ENCODE measurements around the gene TOMM40L.

DNA sequence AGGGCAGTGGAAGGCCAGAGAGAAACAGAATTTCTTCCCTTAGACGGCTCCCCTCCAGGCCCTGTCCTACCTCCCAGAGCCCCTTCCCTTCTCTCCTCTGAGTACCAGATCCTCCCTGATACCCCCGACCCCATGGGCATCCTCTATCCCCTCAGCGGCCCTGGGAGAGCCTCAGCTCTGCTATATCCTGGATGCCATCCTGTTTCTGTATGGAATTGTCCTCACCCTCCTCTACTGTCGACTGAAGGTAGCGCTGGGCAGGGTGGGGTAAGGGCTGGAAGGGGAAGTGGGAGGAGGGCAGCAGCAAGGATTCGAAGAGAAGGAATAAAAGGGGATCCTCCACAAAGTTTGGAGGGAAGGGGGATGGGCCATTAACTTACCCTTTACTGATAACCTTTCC is 8.0 kb upstream of the TOMM40L start:
- TF ChIP-seq POLR2AphosphoS5 (IDR thresholded peaks at IDR 0.05) = no peak
- no peak for TF ChIP-seq EP300 (conservative IDR thresholded peaks at IDR 0.05; ENCODE audit: poor library complexity, severe bottlenecking)
- TF ChIP-seq, protein P1, sequence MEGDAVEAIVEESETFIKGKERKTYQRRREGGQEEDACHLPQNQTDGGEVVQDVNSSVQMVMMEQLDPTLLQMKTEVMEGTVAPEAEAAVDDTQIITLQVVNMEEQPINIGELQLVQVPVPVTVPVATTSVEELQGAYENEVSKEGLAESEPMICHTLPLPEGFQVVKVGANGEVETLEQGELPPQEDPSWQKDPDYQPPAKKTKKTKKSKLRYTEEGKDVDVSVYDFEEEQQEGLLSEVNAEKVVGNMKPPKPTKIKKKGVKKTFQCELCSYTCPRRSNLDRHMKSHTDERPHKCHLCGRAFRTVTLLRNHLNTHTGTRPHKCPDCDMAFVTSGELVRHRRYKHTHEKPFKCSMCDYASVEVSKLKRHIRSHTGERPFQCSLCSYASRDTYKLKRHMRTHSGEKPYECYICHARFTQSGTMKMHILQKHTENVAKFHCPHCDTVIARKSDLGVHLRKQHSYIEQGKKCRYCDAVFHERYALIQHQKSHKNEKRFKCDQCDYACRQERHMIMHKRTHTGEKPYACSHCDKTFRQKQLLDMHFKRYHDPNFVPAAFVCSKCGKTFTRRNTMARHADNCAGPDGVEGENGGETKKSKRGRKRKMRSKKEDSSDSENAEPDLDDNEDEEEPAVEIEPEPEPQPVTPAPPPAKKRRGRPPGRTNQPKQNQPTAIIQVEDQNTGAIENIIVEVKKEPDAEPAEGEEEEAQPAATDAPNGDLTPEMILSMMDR (IDR thresholded peaks at IDR 0.05; ENCODE audit: poor library complexity, severe bottlenecking) = no peak
- no peak for TF ChIP-seq TAF1 (IDR thresholded peaks at IDR 0.05; ENCODE audit: low read depth)
- no peak for TF ChIP-seq SMC3 (conservative IDR thresholded peaks at IDR 0.05; ENCODE audit: poor library complexity)
- TF ChIP-seq, protein P2, sequence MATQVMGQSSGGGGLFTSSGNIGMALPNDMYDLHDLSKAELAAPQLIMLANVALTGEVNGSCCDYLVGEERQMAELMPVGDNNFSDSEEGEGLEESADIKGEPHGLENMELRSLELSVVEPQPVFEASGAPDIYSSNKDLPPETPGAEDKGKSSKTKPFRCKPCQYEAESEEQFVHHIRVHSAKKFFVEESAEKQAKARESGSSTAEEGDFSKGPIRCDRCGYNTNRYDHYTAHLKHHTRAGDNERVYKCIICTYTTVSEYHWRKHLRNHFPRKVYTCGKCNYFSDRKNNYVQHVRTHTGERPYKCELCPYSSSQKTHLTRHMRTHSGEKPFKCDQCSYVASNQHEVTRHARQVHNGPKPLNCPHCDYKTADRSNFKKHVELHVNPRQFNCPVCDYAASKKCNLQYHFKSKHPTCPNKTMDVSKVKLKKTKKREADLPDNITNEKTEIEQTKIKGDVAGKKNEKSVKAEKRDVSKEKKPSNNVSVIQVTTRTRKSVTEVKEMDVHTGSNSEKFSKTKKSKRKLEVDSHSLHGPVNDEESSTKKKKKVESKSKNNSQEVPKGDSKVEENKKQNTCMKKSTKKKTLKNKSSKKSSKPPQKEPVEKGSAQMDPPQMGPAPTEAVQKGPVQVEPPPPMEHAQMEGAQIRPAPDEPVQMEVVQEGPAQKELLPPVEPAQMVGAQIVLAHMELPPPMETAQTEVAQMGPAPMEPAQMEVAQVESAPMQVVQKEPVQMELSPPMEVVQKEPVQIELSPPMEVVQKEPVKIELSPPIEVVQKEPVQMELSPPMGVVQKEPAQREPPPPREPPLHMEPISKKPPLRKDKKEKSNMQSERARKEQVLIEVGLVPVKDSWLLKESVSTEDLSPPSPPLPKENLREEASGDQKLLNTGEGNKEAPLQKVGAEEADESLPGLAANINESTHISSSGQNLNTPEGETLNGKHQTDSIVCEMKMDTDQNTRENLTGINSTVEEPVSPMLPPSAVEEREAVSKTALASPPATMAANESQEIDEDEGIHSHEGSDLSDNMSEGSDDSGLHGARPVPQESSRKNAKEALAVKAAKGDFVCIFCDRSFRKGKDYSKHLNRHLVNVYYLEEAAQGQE (IDR thresholded peaks at IDR 0.05; ENCODE audit: borderline replicate concordance) = no peak
- no peak for TF ChIP-seq RAD21 (conservative IDR thresholded peaks at IDR 0.05)
